ENCODE measurements around the gene TBC1D22A.

- TF ChIP-seq CTCF (IDR thresholded peaks at IDR 0.05; ENCODE audit: low read depth, low read length) (no peak), EZH2phosphoT487 (IDR thresholded peaks at IDR 0.05; ENCODE audit: low read depth) (no peak)
Observed at GRCh38 chr22:46801826-46802607, 39.6 kb downstream of the TBC1D22A start.

Data from OCI-LY3 (cell line).